GM21825 (cell line): ENCODE data around the gene FYB1.

Source experiments
- ATAC-seq: cut with Tn5 transposase; IDR thresholded peaks from one replicate; pipeline ENCODE4 v1.9.1; 2021; ENCODE audit warnings: mild to moderate bottlenecking, moderate library complexity; ENCODE audit not compliant: unreplicated experiment

Gene FYB1

GRCh38 chr5:39099831-39100230 is 119.5 kb downstream of the FYB1 start:
- ATAC-seq, result no peak

- no peak for ATAC-seq
These were observed 126.0 kb downstream of the FYB1 start for GRCh38 chr5:39093352-39093751.

GRCh38 chr5:39092581-39093351 is 126.6 kb downstream of the FYB1 start:
- ATAC-seq, result no peak

- ATAC-seq, result no peak
These were observed 127.3 kb downstream of the FYB1 start for GRCh38 chr5:39091940-39092580.

GRCh38 chr5:39083968-39084367 is 135.4 kb downstream of the FYB1 start:
- ATAC-seq, result no peak

GRCh38 chr5:39082995-39083394 is 136.4 kb downstream of the FYB1 start:
- no peak for ATAC-seq

- ATAC-seq, result no peak
These were observed 138.7 kb downstream of the FYB1 start for GRCh38 chr5:39080597-39081204.

GRCh38 chr5:39080168-39080567 is 139.2 kb downstream of the FYB1 start:
- no peak for ATAC-seq

- ATAC-seq, result no peak
These were observed 140.2 kb downstream of the FYB1 start for GRCh38 chr5:39079147-39079546.

- ATAC-seq, result peak; percentile 11
These were observed 142.3 kb downstream of the FYB1 start for GRCh38 chr5:39076757-39077728.

GRCh38 chr5:39076101-39076756 is 143.1 kb downstream of the FYB1 start:
- ATAC-seq, result no peak

GRCh38 chr5:39074017-39074814 is 145.1 kb downstream of the FYB1 start, which contains the start of gene RICTOR:
Gene RICTOR (minus strand): TSS chr5:39074399. CDS start chr5:39074377, 22 bp downstream.
- peak; percentile 72 for ATAC-seq

GRCh38 chr5:39073767-39074016 is 145.7 kb downstream of the FYB1 start:
- peak; percentile 29 for ATAC-seq

GRCh38 chr5:39072925-39073766 is 146.2 kb downstream of the FYB1 start:
- peak; percentile 47 for ATAC-seq

GRCh38 chr5:39068099-39068498 is 151.3 kb downstream of the FYB1 start:
- no peak for ATAC-seq

- ATAC-seq, result no peak
These were observed 154.9 kb downstream of the FYB1 start for GRCh38 chr5:39064450-39064849.

- ATAC-seq, result no peak
These were observed 156.3 kb downstream of the FYB1 start for GRCh38 chr5:39063037-39063436.

GRCh38 chr5:39062530-39062929 is 156.8 kb downstream of the FYB1 start:
- no peak for ATAC-seq

- no peak for ATAC-seq
These were observed 157.3 kb downstream of the FYB1 start for GRCh38 chr5:39062104-39062503.
